ENCODE data around the gene PXDN. TPM values are rescaled to one million over a fixed set of nuclear protein-coding genes. Genes with fewer than 3 reads are reported as not detected.

PXDN gene
- total and polyA plus RNA-seq, 2 of the 13 experiments (the other 11 are each of a cell fraction or from before 2014, with no cell fraction given) = not detected

- TF ChIP-seq HMGA1 (CRISPR knock-in tag; conservative IDR thresholded peaks at IDR 0.05) = no peak
- no peak for TF ChIP-seq ZNF790 (CRISPR knock-in tag; IDR thresholded peaks at IDR 0.05; ENCODE audit: borderline replicate concordance)
Measured at GRCh38 chr2:1585635-1586034, 158.7 kb downstream of the PXDN start (continued).

GRCh38 chr2:1584691-1585485 lies 159.4 kb downstream of the PXDN start:
- Histone ChIP-seq H3K4me1 (ENCODE audit: insufficient read depth, low read length) (no peaks in the 10 kb centered on the region), H3K4me2 (ENCODE audit: low read depth, low read length) (no peak overlapping the region), H2AFZ (ENCODE audit: low read length) (no peak overlapping the region), H3K79me2 (ENCODE audit: insufficient read depth, low read length) (no peaks in the 10 kb centered on the region), H3K9me3 (ENCODE audit: low read length) (no peaks in the 10 kb centered on the region), H3K27ac (ENCODE audit: extremely low read length, insufficient read depth, low read length) (no peak overlapping the region), H3K36me3 (replicated peaks in 1 of 2; ENCODE audit: control insufficient read depth in 1 of 2, insufficient read depth in 2 of 2, low read length in 2 of 2) (no peaks in the 10 kb centered on the region), H3K9ac (ENCODE audit: insufficient read depth, low read depth, low read length) (no peak overlapping the region), H4K20me1 (ENCODE audit: insufficient read depth, low read length) (no peaks in the 10 kb centered on the region), H3K27me3 (ENCODE audit: control insufficient read depth in 1 of 2, insufficient read depth in 2 of 2, low read length in 2 of 2) (peaks cover 20 to 86% of the 10 kb centered on the region in 2 experiments; a peak in 4 of 5 replicates), H3K4me3 (replicated peaks in 1 of 3; ENCODE audit: insufficient read depth in 1 of 3, low read depth in 2 of 3, low read length in 3 of 3) (no peak overlapping the region)
- peak; percentile 14; the same call in 1 of the 3 replicates for ATAC-seq
- no peak for FAIRE-seq
- intact Hi-C loops (cut with micrococcal nuclease; ENCODE audit: unreplicated experiment) = no loop called here
- TF ChIP-seq MTA1 (CRISPR knock-in tag; IDR thresholded peaks at IDR 0.05; ENCODE audit: borderline replicate concordance) = no peak
- TF ChIP-seq ZNF615 (CRISPR knock-in tag; IDR thresholded peaks at IDR 0.05; ENCODE audit: borderline replicate concordance) = no peak
- TF ChIP-seq ZNF460 (CRISPR knock-in tag; IDR thresholded peaks at IDR 0.05; ENCODE audit: borderline replicate concordance) = no peak
- TF ChIP-seq EEA1 (CRISPR knock-in tag; IDR thresholded peaks at IDR 0.05; ENCODE audit: borderline replicate concordance) = no peak
- TF ChIP-seq ZNF292 (CRISPR knock-in tag; IDR thresholded peaks at IDR 0.05; ENCODE audit: borderline replicate concordance, low read depth) = no peak
- ChIA-PET CTCF (ENCODE audit: low intra/inter-chr PET ratio, low total read pairs) (no interaction called here), POLR2A (no interaction called here)
- DNase-seq (ENCODE audit: low spot score) = no peak
- in situ Hi-C loops (cut with HindIII; ENCODE audit: extremely low pct_ligation_motif_present, low pct_unique_long_range_greater_than_20kb) = no loop called here
- 30% methylated on average over 18 of the region's 18 CpGs for WGBS (ENCODE audit: low lambda C conversion rate)
- no TSS peak for BruUV-seq (replicated peaks)
